ENCODE data around the gene PFKFB3.

PFKFB3 gene

GRCh38 chr10:6220418-6221191 is 17.9 kb downstream of the PFKFB3 start:
- no peak for DNase-seq (ENCODE audit: low read depth in 2 of 2)

- no peak for DNase-seq (ENCODE audit: low read depth in 2 of 2)
These were observed 18.6 kb downstream of the PFKFB3 start for GRCh38 chr10:6221192-6221940.

GRCh38 chr10:6221971-6222751 is 19.4 kb downstream of the PFKFB3 start:
- no peak for DNase-seq (ENCODE audit: low read depth in 2 of 2)

- no peak for DNase-seq (ENCODE audit: low read depth in 2 of 2)
These were observed 20.0 kb downstream of the PFKFB3 start for GRCh38 chr10:6222755-6223154.

GRCh38 chr10:6223981-6224380 is 21.2 kb downstream of the PFKFB3 start:
- DNase-seq (ENCODE audit: low read depth in 2 of 2): no peak

GRCh38 chr10:6224781-6225180 is 22.0 kb downstream of the PFKFB3 start:
- no peak for DNase-seq (ENCODE audit: low read depth in 2 of 2)

- DNase-seq (ENCODE audit: low read depth in 2 of 2): no peak
These were observed 22.6 kb downstream of the PFKFB3 start for GRCh38 chr10:6225263-6225814.

- no peak for DNase-seq (ENCODE audit: low read depth in 2 of 2)
These were observed 23.5 kb downstream of the PFKFB3 start for GRCh38 chr10:6226216-6226615.

GRCh38 chr10:6227346-6227745 is 24.6 kb downstream of the PFKFB3 start:
- no peak for DNase-seq (ENCODE audit: low read depth in 2 of 2)

- no peak for DNase-seq (ENCODE audit: low read depth in 2 of 2)
These were observed 25.3 kb downstream of the PFKFB3 start for GRCh38 chr10:6228010-6228511.

- DNase-seq (ENCODE audit: low read depth in 2 of 2): no peak
These were observed 25.9 kb downstream of the PFKFB3 start for GRCh38 chr10:6228647-6229046.

- no peak for DNase-seq (ENCODE audit: low read depth in 2 of 2)
These were observed 26.6 kb downstream of the PFKFB3 start for GRCh38 chr10:6229290-6229689.

GRCh38 chr10:6229746-6230145 is 27.0 kb downstream of the PFKFB3 start:
- no peak for DNase-seq (ENCODE audit: low read depth in 2 of 2)

- DNase-seq (ENCODE audit: low read depth in 2 of 2): no peak
These were observed 27.6 kb downstream of the PFKFB3 start for GRCh38 chr10:6230315-6230714.

GRCh38 chr10:6231146-6231545 is 28.4 kb downstream of the PFKFB3 start:
- no peak for DNase-seq (ENCODE audit: low read depth in 2 of 2)

- no peak for DNase-seq (ENCODE audit: low read depth in 2 of 2)
These were observed 29.0 kb downstream of the PFKFB3 start for GRCh38 chr10:6231730-6232129.

- no peak for DNase-seq (ENCODE audit: low read depth in 2 of 2)
These were observed 29.6 kb downstream of the PFKFB3 start for GRCh38 chr10:6232225-6232807.

- DNase-seq (ENCODE audit: low read depth in 2 of 2): no peak
These were observed 30.4 kb downstream of the PFKFB3 start for GRCh38 chr10:6232846-6233724.

- no peak for DNase-seq (ENCODE audit: low read depth in 2 of 2)
These were observed 31.1 kb downstream of the PFKFB3 start for GRCh38 chr10:6233725-6234277.

- DNase-seq (ENCODE audit: low read depth in 2 of 2): no peak
These were observed 31.6 kb downstream of the PFKFB3 start for GRCh38 chr10:6234371-6234770.

Data from stimulated activated CD4-positive, alpha-beta T cell treated with anti-CD3 and anti-CD28 coated beads, Interleukin-1b, Interleukin-23, amount 100 ng/mL, for 4 hours (primary cell).